ENCODE measurements around the gene ATXN1.

The ATXN1 gene

DNA sequence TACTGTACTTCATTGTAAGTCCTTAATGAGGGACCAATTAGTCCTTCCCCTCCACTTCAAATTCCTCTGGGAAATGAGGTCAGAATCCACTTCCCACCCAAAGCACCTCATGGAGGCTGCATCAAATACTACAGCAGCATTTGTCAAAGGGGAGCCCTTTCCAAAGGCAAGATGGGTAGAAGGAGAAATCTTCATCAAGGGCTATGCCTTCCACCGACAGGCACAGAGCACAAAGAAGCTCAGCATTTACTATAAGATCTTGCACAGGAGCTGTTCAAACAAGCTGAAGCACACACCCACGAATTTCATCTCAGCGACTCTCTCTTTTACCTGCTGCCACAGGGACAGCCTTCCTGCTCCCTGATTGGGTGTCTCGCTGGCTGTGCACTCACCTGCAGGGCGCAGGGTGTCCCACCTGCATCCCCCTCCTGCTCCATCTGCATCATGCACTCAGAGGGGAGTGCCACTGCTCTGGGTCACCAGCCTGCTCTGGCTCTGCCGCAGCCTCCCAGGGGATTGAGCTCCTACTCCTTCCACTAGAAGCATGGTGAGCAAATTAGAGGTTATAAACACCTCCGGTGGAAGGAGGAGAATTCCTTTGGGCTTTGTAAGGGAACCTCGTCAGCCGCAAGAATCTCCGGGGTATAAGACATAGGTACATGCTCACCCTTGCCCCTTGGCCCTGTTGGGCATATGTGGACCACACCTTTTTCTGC, 164.5 kb downstream of the ATXN1 start:
- DNase-seq, result no peak

DNA sequence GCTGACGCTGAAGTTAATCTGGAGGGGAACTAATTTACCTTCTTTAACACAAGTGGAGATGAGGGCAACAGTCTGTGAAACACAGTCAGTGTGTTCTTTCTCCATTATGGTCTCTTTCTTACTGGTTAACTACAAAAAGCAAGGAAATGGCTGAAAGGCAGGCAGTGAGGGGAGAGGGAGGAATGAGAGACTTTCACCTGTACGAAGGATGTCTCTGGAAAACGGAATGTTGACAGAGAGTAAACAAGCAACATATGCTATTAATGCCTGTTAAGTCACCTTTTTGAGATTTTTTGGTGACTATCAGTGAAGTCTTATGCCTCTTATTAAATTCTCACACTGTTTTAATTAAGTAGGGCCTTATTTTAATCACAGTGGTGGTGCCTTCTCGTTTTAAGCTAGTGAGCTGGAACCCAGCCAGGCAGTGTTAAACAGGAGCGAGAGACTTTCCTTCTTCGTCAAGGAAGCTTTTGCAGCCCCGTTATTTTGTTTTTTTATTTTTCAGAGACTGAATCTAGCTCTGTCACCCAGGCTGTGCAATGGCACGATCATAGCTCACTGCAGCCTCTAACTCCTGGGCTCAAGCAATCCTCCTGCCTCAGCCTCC, 165.6 kb downstream of the ATXN1 start:
- no peak for DNase-seq

DNA sequence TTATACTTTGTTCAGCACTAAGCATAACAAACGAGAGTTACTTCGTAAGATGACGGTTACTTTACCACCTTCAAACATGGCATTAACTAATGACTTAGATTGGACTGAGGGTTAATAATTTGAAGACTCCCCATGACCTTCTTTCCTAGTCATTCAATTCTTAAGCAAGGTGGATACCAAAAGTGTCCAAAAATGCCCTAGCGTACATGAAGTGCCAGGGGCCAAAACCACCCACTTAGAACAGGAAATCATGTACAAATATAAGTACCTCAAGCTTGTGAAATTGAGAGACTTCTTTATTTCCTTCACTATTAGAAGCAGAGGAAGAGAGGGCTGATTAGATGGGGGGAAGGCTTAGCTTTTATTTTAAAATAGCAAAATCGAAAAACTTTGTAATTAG, 166.4 kb downstream of the ATXN1 start:
- DNase-seq, result no peak

DNA sequence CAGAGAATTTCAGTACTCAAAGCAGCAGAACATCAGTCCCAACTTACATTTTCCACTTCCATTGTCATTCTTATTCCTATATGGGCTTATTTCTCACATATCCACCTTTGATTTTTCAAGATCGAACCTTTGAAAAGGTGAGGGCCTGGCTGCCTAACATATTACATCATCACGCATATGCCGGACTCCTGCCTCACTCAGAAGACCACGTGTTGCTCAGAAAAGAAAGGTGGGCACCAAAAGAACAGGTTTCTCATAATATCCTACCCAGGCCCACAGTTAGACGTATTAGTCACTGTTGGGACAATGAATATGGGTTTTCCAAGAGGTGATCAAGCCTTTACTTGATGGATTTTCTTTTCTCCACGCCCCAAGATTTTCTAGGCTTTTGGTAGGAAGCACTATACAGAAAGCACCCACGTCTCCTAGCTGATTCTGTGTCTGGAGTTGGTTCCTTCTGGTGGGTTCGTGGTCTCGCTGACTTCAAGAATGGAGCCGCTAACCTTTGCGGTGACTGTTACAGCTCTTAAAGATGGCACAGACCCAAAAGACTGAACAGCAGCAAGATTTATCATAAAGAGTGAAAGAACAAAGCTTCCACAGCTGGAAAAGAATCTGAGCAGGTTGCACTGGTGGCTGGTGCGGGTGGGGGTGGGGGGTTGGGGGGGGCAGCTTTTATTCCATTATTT, 168.9 kb downstream of the ATXN1 start:
- DNase-seq, result no peak

DNA sequence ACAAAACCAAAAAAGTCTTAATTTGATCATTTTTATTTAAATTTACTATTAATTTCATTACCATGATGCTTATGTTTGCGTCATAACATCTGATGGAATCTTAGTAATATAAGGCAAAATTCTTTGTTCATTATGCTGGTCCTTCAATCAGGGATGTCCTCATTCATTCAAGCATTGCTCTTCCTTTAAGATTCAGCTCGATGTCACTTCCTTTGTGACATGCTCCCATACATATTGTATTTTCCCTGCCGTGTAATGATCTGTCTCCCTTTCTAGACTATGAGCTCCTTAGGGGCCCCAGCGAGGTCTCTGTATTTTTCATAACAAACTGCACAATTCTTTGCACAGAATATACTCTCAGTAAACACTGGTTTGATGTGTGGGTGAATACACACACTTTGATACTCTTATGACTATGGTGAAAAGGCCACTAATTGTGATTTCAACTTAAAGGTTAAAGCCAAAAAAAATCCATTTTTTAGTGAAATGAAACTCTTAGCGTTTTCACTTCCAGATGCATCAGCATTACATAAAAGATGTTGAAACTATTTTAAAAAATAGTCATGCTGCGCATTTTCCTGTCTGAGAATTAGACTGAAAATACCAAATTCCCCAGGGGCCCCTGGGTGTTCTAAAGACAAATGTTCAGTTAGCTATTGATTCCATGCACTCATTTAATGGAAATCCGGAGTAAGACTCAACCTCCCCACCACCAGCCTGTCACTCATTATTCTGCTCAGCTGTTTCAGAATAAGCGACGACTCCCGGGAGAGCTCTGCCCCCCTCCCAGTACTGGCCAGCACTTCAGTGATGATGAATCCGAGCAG, 169.7 kb downstream of the ATXN1 start:
- no peak for DNase-seq

DNA sequence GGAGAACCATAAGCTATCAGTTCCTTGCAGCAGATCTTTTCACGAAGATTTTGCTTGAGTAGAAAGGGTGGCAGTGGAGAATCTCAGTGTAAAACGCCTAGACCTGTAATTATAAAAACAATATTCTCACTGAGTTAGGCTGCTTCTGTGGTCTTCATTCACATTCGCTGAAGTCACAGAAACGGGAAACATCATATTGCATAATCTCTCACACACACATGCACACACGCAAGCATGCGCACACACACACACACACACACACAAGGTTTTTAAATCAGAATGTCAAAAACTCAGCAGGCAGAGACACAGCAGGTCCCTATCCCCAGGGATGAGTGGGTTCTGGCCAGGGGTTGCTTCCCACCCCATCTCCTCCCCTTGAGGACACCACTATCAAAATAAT, 175.5 kb downstream of the ATXN1 start:
- DNase-seq, result no peak

DNA sequence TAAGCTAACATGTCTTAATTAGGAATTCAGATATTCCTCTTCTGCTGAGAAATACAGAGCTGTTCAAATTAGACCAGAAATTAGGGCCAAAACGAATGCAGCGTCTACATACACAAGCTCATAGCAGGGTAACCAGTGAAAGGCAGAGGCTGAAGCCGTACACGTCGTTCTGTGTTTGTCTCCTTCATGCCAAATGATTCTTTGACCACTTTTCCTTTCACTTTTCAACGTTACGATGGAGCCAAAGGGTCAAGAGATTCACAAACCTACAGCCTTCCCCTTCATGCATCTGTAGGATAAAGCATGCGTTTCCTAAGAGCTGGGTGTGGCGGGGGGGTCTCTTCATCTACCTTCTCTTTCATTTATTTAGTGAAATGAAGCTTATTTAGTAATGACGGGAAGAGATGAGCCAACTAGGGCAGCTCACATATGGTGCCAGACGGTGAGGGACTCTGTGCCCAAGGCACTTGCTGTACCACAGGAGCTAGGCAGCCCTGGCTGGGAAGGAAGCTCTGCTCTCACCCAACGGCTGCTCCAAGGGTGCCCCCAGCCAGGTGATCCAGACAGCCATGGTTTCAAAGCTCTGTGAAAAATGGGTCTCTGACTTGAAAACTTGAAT, 178.0 kb downstream of the ATXN1 start:
- no peak for DNase-seq

DNA sequence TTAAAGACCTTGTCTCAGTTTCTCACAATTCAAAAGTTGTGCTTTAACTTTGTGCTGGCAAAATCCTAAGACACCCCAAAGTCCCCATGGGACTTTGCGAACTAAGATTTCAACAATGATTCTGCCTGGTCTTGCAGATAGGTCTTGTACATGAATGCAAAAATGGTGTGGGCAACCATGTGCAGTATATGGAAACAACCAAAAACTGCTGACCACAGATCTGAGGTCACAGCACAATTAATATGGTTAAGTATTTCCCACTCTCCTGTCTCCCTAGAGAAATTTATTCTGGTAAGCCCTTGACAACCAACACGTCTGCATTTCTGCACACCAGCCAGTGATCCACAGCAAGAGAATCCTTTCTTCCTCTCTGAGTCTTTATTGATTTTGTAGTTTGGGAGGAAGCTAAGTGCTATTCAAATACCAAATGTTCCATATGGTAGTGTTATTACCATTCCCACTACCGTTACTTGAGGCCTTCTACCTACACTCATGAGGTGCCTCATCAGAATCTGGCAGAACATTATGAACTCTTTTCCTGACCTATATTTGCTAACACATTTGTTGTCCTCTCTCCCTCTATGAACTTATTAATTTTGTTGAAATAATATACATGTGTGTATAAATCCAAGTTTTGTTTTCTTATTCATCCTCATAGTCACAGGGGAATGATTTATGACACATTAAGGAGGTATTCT, 178.7 kb downstream of the ATXN1 start:
- DNase-seq, result no peak

DNA sequence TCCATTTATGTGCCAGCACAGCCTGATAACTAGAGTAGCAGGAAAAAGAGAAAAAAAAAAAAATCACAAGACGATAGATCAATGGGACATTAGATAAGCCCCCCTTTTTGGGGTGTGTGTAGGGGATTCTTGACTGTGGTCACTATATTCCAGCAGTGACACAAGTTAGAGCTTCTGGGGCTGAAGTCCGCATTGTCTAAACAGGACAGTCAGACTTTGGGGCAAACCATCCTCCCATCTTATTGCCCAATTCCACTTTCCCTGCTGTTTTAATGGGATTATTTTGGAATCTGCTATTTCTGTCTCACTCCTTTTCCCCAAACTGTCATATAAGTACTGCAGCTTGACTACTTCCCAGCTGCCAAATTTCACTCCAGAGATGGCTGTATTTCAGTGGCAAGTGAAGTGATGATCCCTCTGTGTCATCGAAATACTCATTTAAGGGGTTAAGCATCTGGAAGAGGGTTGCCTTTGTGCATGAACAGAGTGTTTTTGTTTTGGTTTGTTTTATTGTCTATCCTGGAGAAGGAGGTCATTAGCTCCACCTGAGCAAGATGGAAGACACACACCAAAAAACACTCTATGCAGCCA, 182.5 kb downstream of the ATXN1 start:
- DNase-seq, result no peak

DNA sequence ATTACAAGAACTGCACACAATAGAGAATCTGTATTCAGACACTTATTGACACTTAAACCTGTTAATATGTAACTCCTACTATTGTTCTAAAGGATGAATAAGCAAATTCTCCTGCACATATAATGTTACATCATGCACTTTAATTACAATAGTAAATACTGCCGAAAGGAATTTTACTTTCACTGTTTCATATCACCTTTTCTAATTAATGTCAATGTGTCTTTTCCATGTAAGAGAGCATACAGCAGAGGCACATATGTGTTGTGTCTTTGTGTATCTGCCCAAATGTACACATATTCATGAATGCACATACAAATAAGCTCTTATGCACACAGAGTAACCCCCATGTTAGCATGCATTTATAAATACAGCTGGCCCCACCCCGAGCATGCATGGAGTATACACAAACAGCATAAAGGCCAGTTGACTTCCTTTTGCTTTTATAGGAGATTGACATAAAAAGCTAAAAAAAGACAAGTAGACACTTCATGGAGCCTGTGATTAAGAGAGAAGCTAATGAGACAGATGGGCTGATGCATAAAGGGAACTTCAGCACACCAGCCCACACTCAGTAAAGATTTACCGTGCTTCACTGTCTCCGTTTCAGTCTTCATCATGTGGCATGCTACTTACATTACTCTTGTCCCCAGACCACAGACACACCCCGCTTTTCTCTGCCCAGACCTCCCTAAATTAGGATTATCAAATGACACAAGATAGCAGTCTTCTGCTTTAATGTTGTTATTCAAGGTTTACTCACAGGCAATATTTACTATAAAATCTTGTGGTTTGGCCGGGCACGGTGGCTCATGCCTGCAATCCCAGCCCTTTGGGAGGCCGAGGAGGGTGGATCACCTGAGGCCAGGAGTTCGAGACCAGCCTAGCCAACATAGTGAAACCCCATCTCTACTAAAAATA, 184.6 kb downstream of the ATXN1 start:
- no peak for DNase-seq

DNA sequence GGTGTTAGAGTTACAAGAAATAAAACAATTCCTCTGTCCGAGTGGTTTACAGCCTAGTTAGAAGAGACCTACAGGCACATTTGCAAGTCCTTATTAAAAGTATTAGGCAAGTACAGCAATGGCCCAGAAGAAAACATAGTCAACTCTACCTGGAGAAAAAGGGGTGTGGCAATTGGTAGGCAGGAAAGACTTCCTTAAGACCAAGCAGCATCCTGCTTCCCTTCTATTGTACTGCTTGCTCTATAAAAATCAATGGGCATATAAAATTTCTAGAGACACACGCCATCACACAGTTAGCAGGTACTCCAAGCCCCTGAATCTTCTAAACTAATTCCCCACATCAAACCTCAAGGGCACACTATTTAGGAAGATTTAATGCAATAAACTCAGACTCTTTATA, 185.6 kb downstream of the ATXN1 start:
- no peak for DNase-seq

DNA sequence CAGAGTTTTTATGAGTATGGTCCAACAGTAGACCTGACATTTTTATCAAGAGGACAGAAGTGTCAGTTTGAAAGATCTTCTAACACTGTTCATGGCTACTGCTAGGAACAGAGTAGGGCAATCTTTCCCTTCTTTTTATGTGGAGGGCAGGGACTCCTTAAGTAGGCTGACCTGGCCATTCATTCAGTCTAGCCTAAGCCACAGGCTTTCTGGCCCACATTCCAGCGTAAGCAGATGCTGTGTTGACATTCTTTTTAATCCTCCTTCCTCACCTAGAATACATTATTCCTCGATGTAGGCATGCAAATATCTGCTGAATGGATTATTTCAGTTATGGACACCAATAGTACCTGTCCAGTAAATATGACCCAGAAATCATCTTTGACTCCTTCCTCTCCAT, 188.3 kb downstream of the ATXN1 start:
- DNase-seq, result no peak

DNA sequence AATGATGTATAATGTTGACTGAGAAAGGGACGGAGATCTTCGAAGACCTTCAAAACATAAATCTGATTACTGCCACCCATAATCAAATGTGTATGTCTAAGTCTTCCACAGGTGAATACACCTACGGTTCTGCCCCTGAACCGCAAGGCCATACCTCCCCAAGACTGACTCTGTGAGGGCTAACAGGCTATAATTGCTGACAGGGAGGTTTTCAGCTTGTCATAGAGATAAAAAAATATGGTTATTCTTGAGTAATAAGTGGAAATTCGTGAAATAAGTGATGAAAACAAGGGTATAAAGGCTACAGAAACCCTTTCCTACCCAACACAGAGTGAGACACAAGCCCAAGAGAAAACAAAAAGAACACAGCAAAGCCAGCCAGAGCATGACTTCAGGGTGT, 188.9 kb downstream of the ATXN1 start:
- DNase-seq, result no peak

DNA sequence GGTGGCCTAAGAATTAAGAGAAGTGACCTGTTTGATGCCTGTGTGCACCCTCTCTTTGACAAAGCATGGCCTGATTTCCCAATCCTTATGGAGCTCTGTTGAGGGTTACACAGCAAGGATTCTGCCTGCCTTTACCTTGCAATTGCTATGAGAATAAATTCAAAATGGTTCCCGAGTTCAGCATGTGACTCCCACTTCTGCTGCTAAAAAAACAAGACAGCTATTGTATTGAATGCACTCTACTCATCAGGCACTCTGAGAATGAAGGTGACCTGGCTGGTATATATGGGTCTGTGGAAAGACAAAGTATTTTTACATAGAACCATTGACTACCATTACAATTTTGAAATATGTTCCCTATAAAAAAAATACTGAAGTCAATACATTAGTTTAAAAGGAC, 190.3 kb downstream of the ATXN1 start:
- no peak for DNase-seq

DNA sequence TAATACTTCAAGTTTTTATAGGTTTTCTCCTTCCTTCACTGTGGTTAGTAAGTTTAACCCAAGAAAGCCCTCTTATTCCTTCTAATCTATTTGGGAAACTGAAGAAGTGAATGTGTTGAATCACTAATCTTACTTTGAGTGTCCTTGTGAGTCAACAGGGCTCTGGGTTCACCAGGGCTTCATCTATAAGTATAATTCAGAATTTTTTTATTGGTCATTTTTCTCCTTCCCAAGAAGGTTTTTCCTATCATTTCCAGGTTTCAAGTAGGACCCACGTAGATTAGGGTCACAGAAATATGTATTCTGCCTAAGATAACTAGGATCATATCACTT, 191.1 kb downstream of the ATXN1 start:
- DNase-seq, result no peak

DNA sequence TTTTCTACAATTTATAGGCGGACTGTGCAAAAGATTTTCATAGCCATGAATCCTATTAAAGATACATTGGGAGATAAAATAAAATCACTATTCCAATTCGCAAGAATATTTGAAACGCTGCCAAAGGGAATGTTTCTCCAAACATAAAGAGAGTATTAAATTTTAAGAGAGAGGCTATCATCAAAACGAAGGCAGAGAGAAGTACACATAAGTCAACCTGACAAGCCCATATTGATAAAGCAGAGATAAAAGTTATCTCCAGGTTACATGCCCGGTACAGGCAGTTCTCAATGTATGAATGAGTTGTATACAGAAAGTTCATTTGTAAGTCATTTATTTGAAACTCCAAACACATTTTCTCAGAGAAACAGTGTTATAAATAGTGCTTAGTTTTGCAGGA, 193.1 kb downstream of the ATXN1 start:
- DNase-seq, result no peak

DNA sequence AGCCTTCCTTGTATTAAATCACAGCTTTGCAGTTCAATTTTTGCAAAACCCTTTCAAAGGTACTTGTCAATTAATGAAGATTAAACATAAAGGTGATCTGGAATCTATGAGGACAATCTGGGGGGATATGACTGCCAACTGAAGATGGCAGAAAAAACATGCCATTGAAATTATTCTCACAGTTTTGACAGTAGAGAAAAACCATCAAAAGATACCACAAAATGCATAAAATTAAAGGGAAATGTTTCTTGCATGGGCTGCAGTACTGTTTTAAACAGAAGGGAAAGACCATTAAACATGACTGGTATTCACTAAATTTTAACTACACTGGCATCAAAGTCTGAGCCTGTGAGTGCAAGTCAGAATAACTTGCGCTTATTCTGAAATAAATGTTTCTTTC, 194.2 kb downstream of the ATXN1 start:
- DNase-seq, result no peak

DNA sequence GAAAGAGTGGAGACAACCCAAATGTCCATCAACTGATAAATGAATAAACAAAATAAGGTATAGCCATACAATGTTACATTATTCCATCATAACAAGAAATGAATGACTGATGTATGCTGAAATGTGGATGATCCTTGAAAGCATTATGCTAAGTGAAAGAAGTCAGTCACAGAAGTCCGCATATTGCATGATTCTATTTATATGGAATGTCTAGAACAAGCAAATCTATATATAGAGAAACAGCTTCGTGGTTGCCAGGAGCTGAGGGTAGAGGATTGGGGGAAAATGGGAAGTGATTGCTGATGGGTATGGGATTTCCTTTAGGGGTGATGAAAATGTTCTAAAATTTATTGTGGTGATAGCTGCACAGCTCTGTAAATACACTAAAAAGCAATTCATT, 196.8 kb downstream of the ATXN1 start:
- DNase-seq, result no peak

DNA sequence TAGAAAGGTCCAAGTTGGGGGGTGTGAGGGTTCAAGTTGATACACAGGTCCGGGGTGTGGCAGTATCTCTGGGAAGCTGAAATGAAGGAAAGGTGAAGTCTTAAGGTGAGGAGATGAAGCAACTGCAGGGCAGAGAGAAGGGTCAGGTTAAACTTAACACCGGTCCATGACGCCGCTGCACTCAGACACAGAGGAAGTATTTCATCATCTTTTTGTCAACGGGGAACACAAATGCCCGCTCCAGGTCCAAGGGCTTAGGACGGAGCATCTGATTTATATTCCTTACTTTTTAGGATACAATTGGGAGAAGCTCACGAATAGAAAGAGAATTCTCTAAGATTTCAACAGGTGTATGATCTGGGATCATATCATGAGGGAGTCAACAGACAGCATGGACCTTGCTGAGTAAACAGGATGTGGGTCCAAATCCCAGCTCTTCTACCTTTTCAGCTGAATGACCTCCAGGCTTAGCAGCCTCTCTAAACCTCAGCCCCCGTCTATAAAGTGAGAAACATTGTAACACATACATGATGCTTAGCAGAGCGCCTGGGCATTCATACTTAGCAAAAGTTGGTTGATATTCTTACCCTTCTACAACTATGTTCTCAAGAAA, 197.5 kb downstream of the ATXN1 start:
- DNase-seq, result no peak

DNA sequence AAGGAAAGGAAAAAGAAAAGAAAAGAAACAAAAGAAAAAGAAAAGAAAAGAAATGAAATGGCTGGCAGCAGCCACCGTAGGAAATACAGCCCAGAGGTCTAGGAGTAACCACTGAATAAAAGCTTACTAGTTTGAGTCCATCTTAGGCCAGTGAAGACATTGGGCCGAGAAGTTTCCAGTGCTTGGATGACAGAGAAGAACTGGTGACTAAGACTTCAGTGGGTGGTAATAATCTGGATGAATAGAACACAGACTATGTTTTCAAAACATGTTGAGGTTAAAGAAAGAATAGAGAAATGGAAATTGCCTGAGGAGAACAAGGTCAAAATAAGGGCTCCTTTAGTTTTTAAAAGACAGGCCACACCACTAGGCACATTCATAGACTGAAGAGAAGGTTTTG, 198.8 kb downstream of the ATXN1 start:
- no peak for DNase-seq

DNA sequence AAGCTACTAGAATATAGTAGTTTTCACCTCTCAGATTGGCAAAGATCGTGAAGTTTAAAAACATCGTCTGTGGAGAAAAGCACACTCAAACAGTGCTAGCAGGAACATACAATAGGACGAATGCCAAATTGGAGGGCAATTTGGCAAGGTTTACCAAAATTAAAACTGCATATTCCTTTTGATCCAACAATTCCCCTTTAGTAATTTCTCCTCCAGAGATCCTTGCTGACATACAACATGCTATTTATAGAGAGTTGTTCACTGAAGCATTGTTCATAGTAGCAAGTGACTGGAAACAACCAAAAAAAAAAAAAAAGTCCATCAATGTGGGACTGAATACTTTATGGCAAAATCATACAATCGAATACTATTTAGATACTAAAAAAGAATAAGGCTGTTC, 202.2 kb downstream of the ATXN1 start:
- DNase-seq, result no peak
